Measurements from ENCODE around the gene LRRC46.

The LRRC46 gene

DNA sequence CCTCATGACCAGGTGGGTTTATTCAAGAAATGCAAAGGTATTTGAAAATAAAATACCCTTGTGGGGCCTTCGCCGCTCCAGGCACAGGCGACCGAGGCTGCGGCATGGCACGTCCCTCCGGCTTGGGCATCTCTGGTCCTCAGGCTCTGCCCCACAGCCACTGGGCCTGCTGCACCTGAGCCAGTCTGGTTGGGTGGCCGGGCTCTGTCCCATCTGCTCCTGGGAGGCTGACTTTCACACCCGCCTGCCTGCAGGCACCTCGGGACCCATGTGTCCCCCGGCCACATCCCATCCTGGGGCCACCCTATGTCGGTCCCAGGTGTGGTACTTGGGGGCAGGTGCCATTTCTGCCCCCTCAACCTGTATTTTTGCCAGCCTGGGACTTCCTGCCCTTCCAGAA, 30.8 kb upstream of the LRRC46 start:
- H3K27ac ChIP-seq (ENCODE audit: low read length), result no peak overlapping the region
- no peak overlapping the region for H3K4me3 ChIP-seq (ENCODE audit: low read length)
- H3K9me3 ChIP-seq (replicated peaks; ENCODE audit: insufficient read depth, low read length), result no peaks in the 10 kb centered on the region
- DNase-seq, result no peak
- no peak overlapping the region for H2AFZ ChIP-seq (ENCODE audit: low read length)
- no peak overlapping the region for H3K4me2 ChIP-seq (ENCODE audit: low read depth, low read length)
- no peaks in the 10 kb centered on the region for H3K79me2 ChIP-seq (ENCODE audit: low read length)
- H3F3A ChIP-seq (ENCODE audit: insufficient read depth, low read length), result no peaks in the 10 kb centered on the region
- TF ChIP-seq EZH2 (optimal IDR thresholded peaks at IDR 0.05; ENCODE audit: low read depth, low read length) (no peak), EZH2phosphoT487 (IDR thresholded peaks at IDR 0.05; ENCODE audit: low read length) (no peak)
- TF ChIP-seq, protein P1, sequence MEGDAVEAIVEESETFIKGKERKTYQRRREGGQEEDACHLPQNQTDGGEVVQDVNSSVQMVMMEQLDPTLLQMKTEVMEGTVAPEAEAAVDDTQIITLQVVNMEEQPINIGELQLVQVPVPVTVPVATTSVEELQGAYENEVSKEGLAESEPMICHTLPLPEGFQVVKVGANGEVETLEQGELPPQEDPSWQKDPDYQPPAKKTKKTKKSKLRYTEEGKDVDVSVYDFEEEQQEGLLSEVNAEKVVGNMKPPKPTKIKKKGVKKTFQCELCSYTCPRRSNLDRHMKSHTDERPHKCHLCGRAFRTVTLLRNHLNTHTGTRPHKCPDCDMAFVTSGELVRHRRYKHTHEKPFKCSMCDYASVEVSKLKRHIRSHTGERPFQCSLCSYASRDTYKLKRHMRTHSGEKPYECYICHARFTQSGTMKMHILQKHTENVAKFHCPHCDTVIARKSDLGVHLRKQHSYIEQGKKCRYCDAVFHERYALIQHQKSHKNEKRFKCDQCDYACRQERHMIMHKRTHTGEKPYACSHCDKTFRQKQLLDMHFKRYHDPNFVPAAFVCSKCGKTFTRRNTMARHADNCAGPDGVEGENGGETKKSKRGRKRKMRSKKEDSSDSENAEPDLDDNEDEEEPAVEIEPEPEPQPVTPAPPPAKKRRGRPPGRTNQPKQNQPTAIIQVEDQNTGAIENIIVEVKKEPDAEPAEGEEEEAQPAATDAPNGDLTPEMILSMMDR (IDR thresholded peaks at IDR 0.05; ENCODE audit: low read length), result no peak
- no peaks in the 10 kb centered on the region for H3K9me2 ChIP-seq (replicated peaks; ENCODE audit: insufficient read depth, low read length)
- H4K20me1 ChIP-seq (ENCODE audit: insufficient read depth, low read length), result no peaks in the 10 kb centered on the region
- no peaks in the 10 kb centered on the region; the same call in 1 of the 2 replicates for H3K4me1 ChIP-seq (ENCODE audit: low read length)
- H3K9ac ChIP-seq (ENCODE audit: low read length), result no peak overlapping the region
- H3K36me3 ChIP-seq (replicated peaks; ENCODE audit: insufficient read depth, low read length), result no peaks in the 10 kb centered on the region
- H3K27me3 ChIP-seq (replicated peaks; ENCODE audit: insufficient read depth, low read length), result 0 out of 2 replicates have a peak, but pooled peaks cover 10% of the 10 kb centered on the region

DNA sequence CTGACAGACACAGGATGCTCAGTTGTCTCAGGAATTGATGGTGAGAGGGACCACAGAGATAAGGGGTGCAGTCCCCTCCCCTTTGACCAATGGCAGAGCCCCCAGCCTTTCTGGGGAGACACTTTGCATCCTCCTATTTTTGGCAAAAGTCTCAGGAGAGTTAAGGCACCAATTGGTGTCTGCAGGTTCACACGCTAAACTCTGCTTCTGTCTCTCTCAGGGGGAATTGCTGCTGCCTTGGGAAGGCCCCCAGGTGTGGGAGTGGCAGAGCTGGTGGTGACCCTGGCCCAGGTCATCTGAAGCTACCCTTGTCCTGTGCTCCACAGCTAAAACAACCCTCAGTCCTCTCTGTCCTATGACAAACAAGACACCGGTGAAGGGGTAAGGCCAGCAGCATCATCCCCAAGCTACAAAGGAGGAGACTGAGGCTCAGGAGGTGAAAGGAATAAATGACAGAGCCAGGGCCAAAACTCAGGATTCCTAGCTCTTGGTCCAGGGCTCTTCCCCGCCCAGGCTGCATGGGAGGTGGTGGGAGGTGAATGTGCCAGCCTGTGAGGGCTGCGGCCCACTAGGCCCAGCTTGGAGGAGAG, 30.2 kb upstream of the LRRC46 start:
- Histone ChIP-seq H3K9me3 (replicated peaks; ENCODE audit: insufficient read depth, low read length) (no peaks in the 10 kb centered on the region), H4K20me1 (ENCODE audit: insufficient read depth, low read length) (no peaks in the 10 kb centered on the region), H3K9ac (ENCODE audit: low read length) (no peak overlapping the region), H3K27me3 (replicated peaks; ENCODE audit: insufficient read depth, low read length) (0 out of 2 replicates have a peak, but pooled peaks cover 8% of the 10 kb centered on the region), H3K4me1 (ENCODE audit: low read length) (no peaks in the 10 kb centered on the region; the same call in 1 of the 2 replicates), H3K9me2 (replicated peaks; ENCODE audit: insufficient read depth, low read length) (no peaks in the 10 kb centered on the region), H2AFZ (ENCODE audit: low read length) (no peak overlapping the region), H3K4me2 (ENCODE audit: low read depth, low read length) (no peak overlapping the region), H3K4me3 (ENCODE audit: low read length) (no peak overlapping the region), H3K27ac (ENCODE audit: low read length) (no peak overlapping the region), H3K36me3 (replicated peaks; ENCODE audit: insufficient read depth, low read length) (no peaks in the 10 kb centered on the region), H3F3A (ENCODE audit: insufficient read depth, low read length) (no peaks in the 10 kb centered on the region), H3K79me2 (ENCODE audit: low read length) (no peaks in the 10 kb centered on the region)
- DNase-seq, result no peak
- TF ChIP-seq EZH2 (optimal IDR thresholded peaks at IDR 0.05; ENCODE audit: low read depth, low read length) (no peak), EZH2phosphoT487 (IDR thresholded peaks at IDR 0.05; ENCODE audit: low read length) (no peak)
- TF ChIP-seq, protein P1 (IDR thresholded peaks at IDR 0.05; ENCODE audit: low read length), result no peak

DNA sequence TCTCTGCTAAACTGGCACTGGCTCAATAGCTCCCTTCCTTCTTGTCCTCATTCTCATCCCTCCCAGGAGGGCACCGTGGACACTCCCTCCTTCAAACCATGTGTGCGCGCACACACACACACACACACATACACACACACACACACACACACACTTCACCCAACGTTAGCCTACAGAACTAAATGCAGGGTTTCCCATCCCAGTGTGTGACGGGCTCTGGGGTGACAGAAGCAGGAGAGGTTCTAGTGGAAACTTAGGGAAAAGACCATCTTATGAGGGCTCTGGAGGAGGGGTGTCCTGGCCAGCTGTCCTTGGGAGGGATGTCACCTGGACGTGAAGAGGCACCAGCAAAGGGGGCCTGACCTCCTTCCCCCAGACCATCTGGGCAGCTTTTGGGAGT, 29.6 kb upstream of the LRRC46 start:
- Histone ChIP-seq H3K27ac (ENCODE audit: low read length) (no peak overlapping the region), H3K9me3 (replicated peaks; ENCODE audit: insufficient read depth, low read length) (no peaks in the 10 kb centered on the region), H3K4me2 (ENCODE audit: low read depth, low read length) (no peak overlapping the region), H4K20me1 (ENCODE audit: insufficient read depth, low read length) (no peaks in the 10 kb centered on the region), H3K9me2 (replicated peaks; ENCODE audit: insufficient read depth, low read length) (no peaks in the 10 kb centered on the region), H3F3A (ENCODE audit: insufficient read depth, low read length) (no peaks in the 10 kb centered on the region), H3K27me3 (replicated peaks; ENCODE audit: insufficient read depth, low read length) (0 out of 2 replicates have a peak, but pooled peaks cover 8% of the 10 kb centered on the region), H3K36me3 (replicated peaks; ENCODE audit: insufficient read depth, low read length) (no peaks in the 10 kb centered on the region), H3K4me3 (ENCODE audit: low read length) (no peak overlapping the region), H3K79me2 (ENCODE audit: low read length) (no peaks in the 10 kb centered on the region), H3K9ac (ENCODE audit: low read length) (no peak overlapping the region), H2AFZ (ENCODE audit: low read length) (no peak overlapping the region), H3K4me1 (ENCODE audit: low read length) (no peaks in the 10 kb centered on the region; the same call in 1 of the 2 replicates)
- DNase-seq, result no peak
- TF ChIP-seq EZH2 (optimal IDR thresholded peaks at IDR 0.05; ENCODE audit: low read depth, low read length) (no peak), EZH2phosphoT487 (IDR thresholded peaks at IDR 0.05; ENCODE audit: low read length) (no peak)
- TF ChIP-seq, protein P1 (IDR thresholded peaks at IDR 0.05; ENCODE audit: low read length), result no peak

Data from MM.1S (cell line).